Measurements from ENCODE around the gene PEMT. TPM values are rescaled to one million over a fixed set of nuclear protein-coding genes. Genes with fewer than 3 reads are reported as not detected.

The PEMT gene
- total RNA-seq, 1 experiment from 2014 or later, result 53.1 TPM

DNA sequence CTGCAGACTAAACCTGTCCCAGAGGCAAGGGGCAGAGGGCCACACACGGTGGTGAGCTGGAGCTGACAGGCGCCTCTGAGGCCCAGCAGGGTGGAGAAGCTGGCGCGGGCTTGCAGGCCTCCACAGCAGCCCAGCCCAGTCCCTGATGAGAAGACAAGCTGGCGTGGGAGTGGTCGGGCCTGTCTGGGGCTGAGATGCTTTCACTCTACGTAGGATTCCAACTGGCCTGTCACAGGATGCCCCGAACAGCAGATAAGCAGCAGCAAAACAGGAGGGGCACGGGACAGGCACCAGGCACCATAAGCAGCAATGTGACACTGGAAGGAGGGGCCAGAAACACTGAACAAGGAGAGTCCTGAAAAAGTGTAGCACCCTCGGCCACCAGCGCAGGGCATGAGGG lies 40.1 kb downstream of the PEMT start (continued):
- TF ChIP-seq, protein P1, sequence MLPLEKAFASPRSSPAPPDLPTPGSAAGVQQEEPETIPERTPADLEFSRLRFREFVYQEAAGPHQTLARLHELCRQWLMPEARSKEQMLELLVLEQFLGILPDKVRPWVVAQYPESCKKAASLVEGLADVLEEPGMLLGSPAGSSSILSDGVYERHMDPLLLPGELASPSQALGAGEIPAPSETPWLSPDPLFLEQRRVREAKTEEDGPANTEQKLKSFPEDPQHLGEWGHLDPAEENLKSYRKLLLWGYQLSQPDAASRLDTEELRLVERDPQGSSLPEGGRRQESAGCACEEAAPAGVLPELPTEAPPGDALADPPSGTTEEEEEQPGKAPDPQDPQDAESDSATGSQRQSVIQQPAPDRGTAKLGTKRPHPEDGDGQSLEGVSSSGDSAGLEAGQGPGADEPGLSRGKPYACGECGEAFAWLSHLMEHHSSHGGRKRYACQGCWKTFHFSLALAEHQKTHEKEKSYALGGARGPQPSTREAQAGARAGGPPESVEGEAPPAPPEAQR (CRISPR knock-in tag; IDR thresholded peaks at IDR 0.05), result no peak
- TF ChIP-seq CREB1 (CRISPR knock-in tag; IDR thresholded peaks at IDR 0.05), result no peak
- TF ChIP-seq TEAD1 (CRISPR knock-in tag; IDR thresholded peaks at IDR 0.05), result no peak
- no peak for TF ChIP-seq OVOL2 (CRISPR knock-in tag; IDR thresholded peaks at IDR 0.05; ENCODE audit: borderline replicate concordance)
- no peak for TF ChIP-seq MXD4 (CRISPR knock-in tag; IDR thresholded peaks at IDR 0.05; ENCODE audit: borderline replicate concordance)
- no peak for TF ChIP-seq KAT7 (CRISPR knock-in tag; IDR thresholded peaks at IDR 0.05; ENCODE audit: borderline replicate concordance)
- TF ChIP-seq SP1 (CRISPR knock-in tag; conservative IDR thresholded peaks at IDR 0.05), result no peak

GRCh38 chr17:17549732-17550366 lies 41.7 kb downstream of the PEMT start:
- Mint-ChIP-seq H3K4me1 (peaks cover 10% of the 10 kb centered on the region), H3K9me3 (no peaks in the 10 kb centered on the region)

GRCh38 chr17:17548044-17548443 lies 43.5 kb downstream of the PEMT start:
- H3K9me3 Mint-ChIP-seq, result no peaks in the 10 kb centered on the region
- H3K4me1 Mint-ChIP-seq, result peaks cover 10% of the 10 kb centered on the region
- TF ChIP-seq, protein P2, sequence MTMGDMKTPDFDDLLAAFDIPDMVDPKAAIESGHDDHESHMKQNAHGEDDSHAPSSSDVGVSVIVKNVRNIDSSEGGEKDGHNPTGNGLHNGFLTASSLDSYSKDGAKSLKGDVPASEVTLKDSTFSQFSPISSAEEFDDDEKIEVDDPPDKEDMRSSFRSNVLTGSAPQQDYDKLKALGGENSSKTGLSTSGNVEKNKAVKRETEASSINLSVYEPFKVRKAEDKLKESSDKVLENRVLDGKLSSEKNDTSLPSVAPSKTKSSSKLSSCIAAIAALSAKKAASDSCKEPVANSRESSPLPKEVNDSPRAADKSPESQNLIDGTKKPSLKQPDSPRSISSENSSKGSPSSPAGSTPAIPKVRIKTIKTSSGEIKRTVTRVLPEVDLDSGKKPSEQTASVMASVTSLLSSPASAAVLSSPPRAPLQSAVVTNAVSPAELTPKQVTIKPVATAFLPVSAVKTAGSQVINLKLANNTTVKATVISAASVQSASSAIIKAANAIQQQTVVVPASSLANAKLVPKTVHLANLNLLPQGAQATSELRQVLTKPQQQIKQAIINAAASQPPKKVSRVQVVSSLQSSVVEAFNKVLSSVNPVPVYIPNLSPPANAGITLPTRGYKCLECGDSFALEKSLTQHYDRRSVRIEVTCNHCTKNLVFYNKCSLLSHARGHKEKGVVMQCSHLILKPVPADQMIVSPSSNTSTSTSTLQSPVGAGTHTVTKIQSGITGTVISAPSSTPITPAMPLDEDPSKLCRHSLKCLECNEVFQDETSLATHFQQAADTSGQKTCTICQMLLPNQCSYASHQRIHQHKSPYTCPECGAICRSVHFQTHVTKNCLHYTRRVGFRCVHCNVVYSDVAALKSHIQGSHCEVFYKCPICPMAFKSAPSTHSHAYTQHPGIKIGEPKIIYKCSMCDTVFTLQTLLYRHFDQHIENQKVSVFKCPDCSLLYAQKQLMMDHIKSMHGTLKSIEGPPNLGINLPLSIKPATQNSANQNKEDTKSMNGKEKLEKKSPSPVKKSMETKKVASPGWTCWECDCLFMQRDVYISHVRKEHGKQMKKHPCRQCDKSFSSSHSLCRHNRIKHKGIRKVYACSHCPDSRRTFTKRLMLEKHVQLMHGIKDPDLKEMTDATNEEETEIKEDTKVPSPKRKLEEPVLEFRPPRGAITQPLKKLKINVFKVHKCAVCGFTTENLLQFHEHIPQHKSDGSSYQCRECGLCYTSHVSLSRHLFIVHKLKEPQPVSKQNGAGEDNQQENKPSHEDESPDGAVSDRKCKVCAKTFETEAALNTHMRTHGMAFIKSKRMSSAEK (CRISPR knock-in tag; IDR thresholded peaks at IDR 0.05; ENCODE audit: borderline replicate concordance), result no peak
- no peak for TF ChIP-seq MXD4 (CRISPR knock-in tag; IDR thresholded peaks at IDR 0.05; ENCODE audit: borderline replicate concordance)
- no peak for TF ChIP-seq MLX (CRISPR knock-in tag; IDR thresholded peaks at IDR 0.05)
- no peak for TF ChIP-seq NFATC4 (CRISPR knock-in tag; IDR thresholded peaks at IDR 0.05)
- TF ChIP-seq, protein P3, sequence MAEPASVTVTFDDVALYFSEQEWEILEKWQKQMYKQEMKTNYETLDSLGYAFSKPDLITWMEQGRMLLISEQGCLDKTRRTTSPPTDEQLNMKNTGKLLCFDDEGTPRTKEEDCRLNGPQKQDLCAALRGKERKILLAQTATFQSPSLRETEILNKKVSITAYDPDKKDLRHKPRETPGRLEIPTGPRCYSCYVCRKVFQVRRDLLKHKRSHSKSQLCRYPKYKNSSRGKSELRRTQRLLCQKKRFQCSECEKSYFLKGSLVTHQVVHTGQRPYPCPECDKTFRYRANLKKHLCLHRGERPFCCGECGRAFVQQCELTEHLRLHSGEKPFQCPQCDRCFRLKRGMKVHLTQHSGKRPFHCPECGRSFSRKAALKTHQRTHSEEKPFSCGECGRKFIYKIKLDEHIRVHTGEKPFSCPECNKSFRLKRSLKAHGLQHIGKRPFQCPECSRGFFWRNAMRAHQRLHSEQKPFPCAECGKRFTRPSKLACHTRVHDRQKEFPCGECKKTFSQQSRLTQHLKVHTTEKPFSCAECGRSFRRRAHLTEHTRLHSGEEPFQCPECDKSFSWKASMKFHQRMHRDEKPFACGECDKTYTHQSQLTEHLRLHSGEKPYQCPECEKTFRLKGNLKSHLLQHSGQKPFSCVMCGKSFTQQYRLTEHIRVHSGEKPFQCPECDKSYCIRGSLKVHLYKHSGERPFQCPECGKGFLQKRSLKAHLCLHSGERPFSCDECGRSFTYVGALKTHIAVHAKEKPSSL (CRISPR knock-in tag; conservative IDR thresholded peaks at IDR 0.05), result no peak
- TF ChIP-seq JUN (CRISPR knock-in tag; IDR thresholded peaks at IDR 0.05), result no peak
- TF ChIP-seq SMAD4 (CRISPR knock-in tag; IDR thresholded peaks at IDR 0.05), result no peak
- no peak for TF ChIP-seq AR (CRISPR knock-in tag; IDR thresholded peaks at IDR 0.05)
- no peak for TF ChIP-seq NR1H2 (CRISPR knock-in tag; IDR thresholded peaks at IDR 0.05)
- no peak overlapping the region for H3K4me3 Mint-ChIP-seq
- H3K27ac Mint-ChIP-seq, result no peak overlapping the region
- no peaks in the 10 kb centered on the region for H3K27me3 Mint-ChIP-seq (ENCODE audit: low read depth)
- no peaks in the 10 kb centered on the region for H3K36me3 Mint-ChIP-seq
- ATAC-seq (no peak), DNase-seq (ENCODE audit: low spot score) (no peak)
- ChIA-PET CTCF (interaction anchor here (0.7 to 1.4 kb wide), 3 partner anchors 17 to 42 kb away, joined by 3 to 5 read pairs (median 3); no protein-coding TSS in a partner anchor), POLR2A (no interaction called here)

More at GRCh38 chr17:17549732-17550366, 41.7 kb downstream of the PEMT start:
- TF ChIP-seq ZNF121 (CRISPR knock-in tag; IDR thresholded peaks at IDR 0.05) (no peak), ETV6 (CRISPR knock-in tag; IDR thresholded peaks at IDR 0.05) (no peak), E2F5 (CRISPR knock-in tag; IDR thresholded peaks at IDR 0.05) (no peak), NFATC4 (CRISPR knock-in tag; IDR thresholded peaks at IDR 0.05) (no peak), FOXJ3 (CRISPR knock-in tag; IDR thresholded peaks at IDR 0.05; ENCODE audit: borderline replicate concordance) (no peak), SP1 (CRISPR knock-in tag; conservative IDR thresholded peaks at IDR 0.05) (no peak), EMX1 (CRISPR knock-in tag; IDR thresholded peaks at IDR 0.05) (no peak), ESRRA (CRISPR knock-in tag; IDR thresholded peaks at IDR 0.05; ENCODE audit: borderline replicate concordance) (no peak), NR1H2 (CRISPR knock-in tag; IDR thresholded peaks at IDR 0.05) (no peak), PRRX2 (CRISPR knock-in tag; IDR thresholded peaks at IDR 0.05) (no peak), FOXK1 (CRISPR knock-in tag; IDR thresholded peaks at IDR 0.05) (no peak)
- Mint-ChIP-seq H3K36me3 (no peaks in the 10 kb centered on the region), H3K27me3 (ENCODE audit: low read depth) (no peaks in the 10 kb centered on the region), H3K4me3 (no peak overlapping the region), H3K27ac (no peak overlapping the region; the same call in none of the 2 replicates)
- ATAC-seq, result no peak
- ChIA-PET CTCF (interaction anchor here (1.1 kb wide), 1 partner anchor 19 kb away, joined by 3 read pairs; no protein-coding TSS in a partner anchor), POLR2A (no interaction called here)
- no peak for DNase-seq (ENCODE audit: low spot score)

Data from WTC11 (cell line).